Testis (tissue), 5 donors: Measurements from ENCODE around the gene GSN. TPM values are rescaled to one million over a fixed set of nuclear protein-coding genes. Genes with fewer than 3 reads are reported as not detected.
A peak's percentile ranks its signal among the peaks of the same experiment; 100 is the strongest.

Source experiments
- DNase-seq: peaks from one replicate; pipeline ENCODE4 v3.0.0-alpha.2; 2019
- H3K27ac ChIP-seq, 2 donors: fragments of 200-600 bp; sonication (generic); one replicate each; pipeline ENCODE4 v1.5.1; 2019
- H3K27me3 ChIP-seq: fragments of 200-600 bp; sonication (generic); one replicate; pipeline ENCODE4 v1.5.1; 2019
- H3K36me3 ChIP-seq: fragments of 200-600 bp; sonication (generic); one replicate; pipeline ENCODE4 v1.5.1; 2017; ENCODE audit warnings: low read depth; ENCODE audit errors: missing control alignments
- H3K4me1 ChIP-seq: fragments of 200-600 bp; sonication (generic); one replicate; pipeline ENCODE4 v1.5.1; 2019
- H3K4me3 ChIP-seq, 2 donors: fragments of 200-600 bp; sonication (generic); one replicate each; pipeline ENCODE4 v1.5.1; 2017 to 2019
- H3K9me3 ChIP-seq: fragments of 200-600 bp; sonication (generic); one replicate; pipeline ENCODE4 v1.5.1; 2017
- POLR2A ChIP-seq: fragments of 450-650 bp; IDR thresholded peaks from one replicate; pipeline ENCODE4 v1.6.1; 2017; ENCODE audit warnings: antibody characterized with exemption, mild to moderate bottlenecking, moderate library complexity
- WGBS, 2 donors: methylation state at CpG; one replicate each; pipeline ENCODE4 v1.1.5; 2018; 5-methylcytosine and 5-hydroxymethylcytosine counted together
- intact Hi-C: fragments of 100-400 bp; cut with DNase I; formaldehyde crosslinking; loops from one replicate; pipeline ENCODE4 v1.15.1; 2023; ENCODE audit warnings: low total_unique reads
- long read RNA-seq, 2 donors: transcript quantifications; one replicate each; lab custom pipeline, GENCODE V29; 2026
- polyA plus RNA-seq: library from polyadenylated mRNA; stranded (reverse); fragments of 350-450 nt; fragmentation: Illumina TruSeq; extraction: RNeasy Lipid Tissue Mini Kit (QIAGEN cat#74804); gene quantifications from one replicate; pipeline ENCODE4 v1.2.3, GENCODE V29; 2014; ENCODE audit warnings: low read depth, low replicate concordance; ENCODE audit not compliant: insufficient read depth
- total RNA-seq, 2 donors: library from RNA; depleted of rRNA; stranded (reverse); fragments of >200 nt; gene quantifications; one replicate each; pipeline ENCODE4 v1.2.3, GENCODE V29; 2016
- TF ChIP-seq, protein P1 (sequence below), 3 experiments: fragments of 450-650 bp in 2 of 3; fragments of 200-600 bp in 1 of 3; sonication (generic) in 1 of 3; IDR thresholded peaks; one replicate each; pipeline ENCODE4 v1.5.1; 2016 to 2019; ENCODE audit warnings: antibody characterized with exemption in 3 of 3, mild to moderate bottlenecking in 2 of 3, moderate library complexity in 1 of 3

GSN gene
- 100 to 1,000 TPM; 206 to 356 TPM for total RNA-seq
- 392 TPM for polyA plus RNA-seq
- long read RNA-seq, donor 1, transcript GSN-204 (17 exons, 2,657 nt) = major isoform, 44 of 112 reads
- long read RNA-seq, donor 1, partial matches to known transcripts = 45 of 112 reads
- long read RNA-seq, donor 1, other reads (novel, unspliced or antisense) = 15 of 112 reads
- long read RNA-seq, donor 2, transcript GSN-204 (17 exons, 2,657 nt) = major isoform, 23 of 127 reads
- long read RNA-seq, donor 2, partial matches to known transcripts = 97 of 127 reads
- long read RNA-seq, donor 2, other reads (novel, unspliced or antisense) = 6 of 127 reads

DNA sequence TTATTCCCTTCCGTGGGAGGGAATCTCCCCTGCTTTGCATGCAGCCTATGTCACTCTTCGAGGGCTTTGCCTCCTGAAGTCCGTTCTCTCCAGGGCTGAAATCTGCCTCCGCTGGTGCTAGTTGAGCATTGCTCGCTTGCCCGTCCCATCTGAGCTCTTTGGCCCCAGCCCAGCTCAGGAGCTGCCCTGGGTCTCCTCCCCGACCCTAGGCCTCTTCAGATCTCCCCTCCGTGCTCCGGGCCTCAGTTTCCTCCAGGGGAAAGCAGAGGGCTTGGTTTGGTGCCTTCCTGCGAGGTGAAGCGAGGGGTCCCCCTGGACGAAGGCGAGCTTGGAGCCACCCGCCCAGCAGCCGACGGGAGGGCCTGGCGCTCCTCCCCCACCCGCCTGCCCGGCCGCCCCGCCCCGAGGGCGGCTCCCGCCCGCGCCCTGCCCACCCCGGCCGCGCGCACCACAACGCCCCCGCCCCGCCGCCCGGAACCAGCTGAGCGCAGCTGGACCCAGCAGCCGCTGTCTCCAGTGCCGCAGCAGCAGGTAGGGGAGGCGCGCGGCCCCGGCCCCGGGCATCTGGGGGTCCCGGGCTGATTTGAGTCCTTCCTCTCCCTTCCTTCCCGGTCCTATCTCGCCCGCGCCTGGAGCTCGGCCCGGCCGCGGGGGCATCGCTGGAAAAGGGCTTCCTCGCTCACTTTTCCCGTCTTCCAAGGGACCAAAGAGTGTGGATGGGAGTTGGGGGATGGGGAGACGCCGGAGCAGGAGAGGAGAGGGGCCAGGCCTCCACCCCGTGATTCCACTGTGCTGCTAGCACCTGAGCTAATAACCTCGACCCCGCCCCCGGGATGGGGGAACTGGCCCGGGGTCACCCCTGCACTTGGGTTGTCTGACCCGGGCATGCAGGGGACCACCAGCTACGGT is at the start of gene GSN:
TSS of gene GSN (plus strand) at position 474 of the 909 bp plus-strand sequence. CDS start 33,810 bp downstream, outside the sequence.
- Histone ChIP-seq H3K9me3 (no peaks in the 10 kb centered on the region), H3K27me3 (no peaks in the 10 kb centered on the region), H3K27ac (peak within 1 kb of the TSS; percentile 71 to 86), H3K36me3 (no peaks in the 10 kb centered on the region), H3K4me3 (peak within 1 kb of the TSS; percentile 81 to 93), H3K4me1 (peaks cover 40% of the 10 kb centered on the region)
- WGBS, 2 donors = 1 to 18% methylated on average over 2 to 46 of the region's 64 CpGs
- peak; percentile 88 for DNase-seq
- TF ChIP-seq POLR2A = peak; percentile 37
- TF ChIP-seq, protein P1, sequence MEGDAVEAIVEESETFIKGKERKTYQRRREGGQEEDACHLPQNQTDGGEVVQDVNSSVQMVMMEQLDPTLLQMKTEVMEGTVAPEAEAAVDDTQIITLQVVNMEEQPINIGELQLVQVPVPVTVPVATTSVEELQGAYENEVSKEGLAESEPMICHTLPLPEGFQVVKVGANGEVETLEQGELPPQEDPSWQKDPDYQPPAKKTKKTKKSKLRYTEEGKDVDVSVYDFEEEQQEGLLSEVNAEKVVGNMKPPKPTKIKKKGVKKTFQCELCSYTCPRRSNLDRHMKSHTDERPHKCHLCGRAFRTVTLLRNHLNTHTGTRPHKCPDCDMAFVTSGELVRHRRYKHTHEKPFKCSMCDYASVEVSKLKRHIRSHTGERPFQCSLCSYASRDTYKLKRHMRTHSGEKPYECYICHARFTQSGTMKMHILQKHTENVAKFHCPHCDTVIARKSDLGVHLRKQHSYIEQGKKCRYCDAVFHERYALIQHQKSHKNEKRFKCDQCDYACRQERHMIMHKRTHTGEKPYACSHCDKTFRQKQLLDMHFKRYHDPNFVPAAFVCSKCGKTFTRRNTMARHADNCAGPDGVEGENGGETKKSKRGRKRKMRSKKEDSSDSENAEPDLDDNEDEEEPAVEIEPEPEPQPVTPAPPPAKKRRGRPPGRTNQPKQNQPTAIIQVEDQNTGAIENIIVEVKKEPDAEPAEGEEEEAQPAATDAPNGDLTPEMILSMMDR (IDR thresholded peaks at IDR 0.05) = peak in 1 of 3 experiments; percentile 1
- intact Hi-C loops = loop anchor here (10.0 kb wide), 1 partner anchor 53 kb away; no protein-coding TSS in a partner anchor

DNA sequence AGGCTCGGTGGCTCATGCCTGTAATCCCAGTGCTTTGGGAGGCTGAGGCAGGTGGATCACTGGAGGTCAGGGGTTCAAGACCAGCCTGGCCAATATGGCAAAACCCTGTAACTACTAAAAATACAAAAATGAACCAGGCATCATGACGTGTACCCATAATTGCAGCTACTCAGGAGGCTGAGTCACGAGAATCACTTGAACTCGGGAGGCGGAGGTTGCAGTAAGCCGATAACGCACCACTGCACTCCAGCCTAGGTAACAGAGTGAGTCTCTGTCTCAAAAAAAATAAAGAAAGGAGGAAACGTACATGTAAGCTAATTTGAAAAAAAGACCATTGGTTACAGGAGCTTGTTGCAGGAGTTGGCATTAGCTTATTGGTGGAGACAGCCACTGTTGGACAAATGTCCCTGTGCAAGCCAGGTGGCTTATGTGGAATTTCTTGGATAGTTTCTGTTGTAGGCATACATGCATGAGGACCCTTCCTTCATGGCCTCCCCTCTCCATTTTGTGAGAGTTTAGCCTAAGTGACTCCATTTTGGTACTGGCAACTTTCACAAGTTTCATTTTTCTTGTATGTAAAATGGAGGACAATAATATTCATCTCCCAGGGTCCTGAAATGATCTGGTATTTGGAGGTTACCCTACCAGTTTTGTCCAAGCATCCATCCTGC is 49.5 kb upstream of the GSN start:
- Histone ChIP-seq H3K27me3 (no peaks in the 10 kb centered on the region), H3K9me3 (no peaks in the 10 kb centered on the region), H3K4me1 (no peaks in the 10 kb centered on the region), H3K4me3 (no peak overlapping the region), H3K36me3 (no peaks in the 10 kb centered on the region), H3K27ac (no peak overlapping the region)
- intact Hi-C loops = loop anchor here (10.0 kb wide), 3 partner anchors 46 to 176 kb away; partner anchors contain the start of gene GSN
- TF ChIP-seq POLR2A = no peak
- TF ChIP-seq, protein P1 (IDR thresholded peaks at IDR 0.05) = no peak
- no peak for DNase-seq
- WGBS, 2 donors = 94 to 95% methylated on average over 8 of the region's 8 CpGs

DNA sequence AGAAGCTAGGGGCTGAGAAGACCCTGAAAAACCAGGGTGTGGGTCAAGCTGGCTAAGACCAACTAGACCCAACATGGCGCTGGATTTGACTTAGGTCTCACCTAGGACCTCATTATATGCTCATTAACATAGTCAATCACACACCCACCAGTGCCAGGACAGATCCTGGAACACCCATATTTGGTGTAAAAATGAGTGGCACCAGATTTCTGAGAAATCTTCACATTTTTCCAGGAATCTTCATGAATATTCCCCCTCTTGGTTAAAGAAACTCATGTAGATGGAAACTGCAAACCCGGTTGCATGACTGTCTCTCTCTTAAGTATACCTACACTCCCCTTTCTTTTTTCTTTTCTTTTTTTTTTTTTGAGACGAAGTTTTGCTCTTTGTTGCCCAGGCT is 48.4 kb upstream of the GSN start:
- intact Hi-C loops = loop anchor here (10.0 kb wide), 3 partner anchors 45 to 175 kb away; partner anchors contain the start of gene GSN
- no peaks in the 10 kb centered on the region for H3K27me3 ChIP-seq
- no peaks in the 10 kb centered on the region for H3K36me3 ChIP-seq
- WGBS, 2 donors = 89 to 95% methylated on average over 3 of the region's 3 CpGs
- no peak overlapping the region for H3K27ac ChIP-seq
- TF ChIP-seq, protein P1 (IDR thresholded peaks at IDR 0.05) = no peak
- H3K4me1 ChIP-seq = no peaks in the 10 kb centered on the region
- no peak overlapping the region for H3K4me3 ChIP-seq
- DNase-seq = no peak
- H3K9me3 ChIP-seq = no peaks in the 10 kb centered on the region

DNA sequence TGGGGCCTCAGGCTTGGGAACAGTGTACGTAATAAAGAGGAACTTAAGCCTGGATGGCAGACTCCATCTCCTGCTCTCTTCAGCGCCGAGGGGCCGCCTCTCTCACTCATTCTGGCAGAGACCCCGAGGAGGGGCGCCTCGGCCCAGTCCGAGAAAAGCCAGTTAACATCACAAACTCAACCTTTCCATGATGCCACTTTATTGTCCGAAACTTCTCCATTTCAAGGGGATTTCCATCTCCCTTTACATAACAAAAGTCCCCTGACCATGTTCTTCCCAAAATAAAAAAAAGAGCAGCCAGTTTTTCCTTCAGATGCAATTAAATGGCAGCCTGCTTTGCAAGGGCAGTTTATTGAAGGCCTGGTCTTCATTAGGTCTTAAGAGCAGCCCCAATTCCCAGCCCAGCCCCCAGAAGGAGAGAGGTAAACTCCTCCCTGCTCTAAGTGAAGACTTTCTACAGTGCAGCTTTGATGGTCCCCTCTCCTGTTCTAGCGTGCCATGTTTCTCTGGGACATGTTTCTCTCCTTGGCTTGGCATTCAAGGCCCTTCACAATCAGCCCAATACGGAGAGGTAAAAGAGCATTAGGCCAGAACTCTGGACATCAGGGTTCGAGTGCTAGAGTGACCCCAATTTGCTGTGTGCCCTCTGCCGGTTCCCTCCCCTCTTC is 46.8 kb upstream of the GSN start:
- Histone ChIP-seq H3K9me3 (no peaks in the 10 kb centered on the region), H3K4me1 (no peaks in the 10 kb centered on the region), H3K4me3 (no peak overlapping the region), H3K27ac (no peak overlapping the region), H3K27me3 (no peaks in the 10 kb centered on the region), H3K36me3 (no peaks in the 10 kb centered on the region)
- intact Hi-C loops = no loop called here
- WGBS, 2 donors = 82% methylated on average over 13 of the region's 13 CpGs
- no peak for DNase-seq
- no peak for TF ChIP-seq POLR2A
- TF ChIP-seq, protein P1 (IDR thresholded peaks at IDR 0.05) = no peak
